ENCODE data around the gene LMF2.

- TF ChIP-seq EZH2 (IDR thresholded peaks at IDR 0.05; ENCODE audit: insufficient read depth, low read length) (no peak), CTCF (IDR thresholded peaks at IDR 0.05; ENCODE audit: insufficient read depth, low read depth, low read length) (no peak)
These were observed 49.2 kb upstream of the LMF2 start for GRCh38 chr22:50556703-50557102.
